Cardiac septum (tissue), 1 donor: Measurements from ENCODE around the gene CCM2. TPM values are rescaled to one million over a fixed set of nuclear protein-coding genes. Genes with fewer than 3 reads are reported as not detected.
"Not testable (repeated sequence)": the region's sequence is repeated elsewhere in the genome, so short reads cannot be mapped to it uniquely, and the experiment has no call there.

Experiments used
- DNase-seq: peaks from one replicate; pipeline ENCODE4 v3.0.0-alpha.2; 2020; ENCODE audit warnings: low spot score
- intact Hi-C: fragments of 100-400 bp; cut with DNase I; formaldehyde crosslinking; loops from one replicate; pipeline ENCODE4 v1.14.0; 2022
- total RNA-seq: library from RNA; stranded (reverse); fragmentation: NEBNext Ultra II Directional; extraction: Animal tissue kit (Norgen Biotek cat#: 25700); gene quantifications from one replicate; pipeline ENCODE4 v1.2.1, GENCODE V29; 2021
- donor health status: DM: no; HTN: no; CAD: no.

Gene CCM2
- total RNA-seq, 1 donor from 2014 or later, result 35.3 TPM

GRCh38 chr7:44994877-44995554 lies 5.0 kb upstream of the CCM2 start:
- DNase-seq, result no peak
- intact Hi-C loops, result loop anchor here (5.0 kb wide), 1 partner anchor 108 kb away; the partner anchor contains the start of gene PURB

GRCh38 chr7:44995555-44996493 lies 4.2 kb upstream of the CCM2 start:
- intact Hi-C loops, result loop anchor here (5.0 kb wide), 1 partner anchor 109 kb away; the partner anchor contains the start of gene PURB
- DNase-seq, result no peak

GRCh38 chr7:44998153-44998871 lies 1.7 kb upstream of the CCM2 start:
- no peak for DNase-seq
- intact Hi-C loops, result loop anchor here (5.0 kb wide), 1 partner anchor 111 kb away; the partner anchor contains the start of gene PURB

GRCh38 chr7:44999245-45000092 lies 532 bp upstream of the CCM2 start:
- intact Hi-C loops, result loop anchor here (1.0 to 5.0 kb wide), 2 partner anchors 112 kb away; partner anchors contain the start of genes PURB and TBRG4
- DNase-seq, result peak; percentile 100

GRCh38 chr7:45001138-45001694 lies 1.2 kb downstream of the CCM2 start:
- DNase-seq, result no peak
- intact Hi-C loops, result no loop called here

GRCh38 chr7:45001826-45002225 lies 1.8 kb downstream of the CCM2 start:
- no peak for DNase-seq
- intact Hi-C loops, result no loop called here

GRCh38 chr7:45003789-45004188 lies 3.8 kb downstream of the CCM2 start:
- intact Hi-C loops, result no loop called here
- no peak for DNase-seq

GRCh38 chr7:45007106-45007505 lies 7.1 kb downstream of the CCM2 start:
- intact Hi-C loops, result no loop called here
- no peak for DNase-seq

- no peak for DNase-seq
These were observed 7.7 kb downstream of the CCM2 start for GRCh38 chr7:45007571-45008328.

GRCh38 chr7:45013465-45013967 lies 13.5 kb downstream of the CCM2 start:
- intact Hi-C loops, result no loop called here
- DNase-seq, result no peak

More at GRCh38 chr7:45007571-45008328, 7.7 kb downstream of the CCM2 start:
- intact Hi-C loops, result no loop called here

- no peak for DNase-seq
- intact Hi-C loops, result no loop called here
These were observed 15.3 kb downstream of the CCM2 start for GRCh38 chr7:45015313-45015712.

GRCh38 chr7:45017253-45017652 lies 17.3 kb downstream of the CCM2 start:
- intact Hi-C loops, result no loop called here
- no peak for DNase-seq

GRCh38 chr7:45020915-45021314 lies 20.9 kb downstream of the CCM2 start:
- intact Hi-C loops, result no loop called here
- DNase-seq, result peak; percentile 33

GRCh38 chr7:45021604-45022296 lies 21.7 kb downstream of the CCM2 start:
- no peak for DNase-seq
- intact Hi-C loops, result no loop called here

GRCh38 chr7:45024126-45024744 lies 24.2 kb downstream of the CCM2 start:
- DNase-seq, result no peak
- intact Hi-C loops, result no loop called here

GRCh38 chr7:45025473-45025872 lies 25.5 kb downstream of the CCM2 start:
- intact Hi-C loops, result not testable (repeated sequence)
- DNase-seq, result peak; percentile 31

GRCh38 chr7:45026013-45026412 lies 26.0 kb downstream of the CCM2 start:
- peak; percentile 14 for DNase-seq
- intact Hi-C loops, result no loop called here
